Astrocyte (in vitro differentiated cells and primary cell): Measurements from ENCODE around the gene IPCEF1.

Source experiments
- EZH2 ChIP-seq: IDR thresholded peaks from 2 replicates; pipeline ENCODE4 v1.6.1; 2012; ENCODE audit warnings: mild to moderate bottlenecking, low read length, inconsistent platforms; ENCODE audit not compliant: insufficient read depth
- TF ChIP-seq, protein P1 (sequence below): IDR thresholded peaks from 2 replicates; pipeline ENCODE4 v1.5.1; 2011; ENCODE audit warnings: low read depth, mild to moderate bottlenecking, inconsistent platforms, low read length, moderate library complexity; ENCODE audit not compliant: insufficient read depth

DNA sequence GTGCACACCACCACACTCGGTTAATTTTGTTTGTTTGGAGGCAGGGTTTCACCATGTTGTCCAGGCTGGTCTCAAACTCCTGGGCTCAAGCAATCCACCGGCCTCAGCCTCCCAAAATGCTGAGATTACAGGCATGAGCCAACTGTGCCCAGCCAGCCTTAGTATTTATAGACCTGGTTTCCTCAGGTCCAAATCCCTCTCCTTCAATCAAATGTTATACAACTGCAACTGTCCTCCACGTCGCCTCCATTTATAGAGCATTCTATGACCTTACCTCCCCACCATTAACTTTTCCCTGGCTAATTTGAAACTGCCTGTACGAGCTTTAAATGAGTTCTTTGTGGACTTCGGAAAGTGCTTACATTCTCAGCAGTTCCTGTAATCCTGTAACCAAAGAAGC lies 39.3 kb upstream of the IPCEF1 start:
- TF ChIP-seq, protein P1, sequence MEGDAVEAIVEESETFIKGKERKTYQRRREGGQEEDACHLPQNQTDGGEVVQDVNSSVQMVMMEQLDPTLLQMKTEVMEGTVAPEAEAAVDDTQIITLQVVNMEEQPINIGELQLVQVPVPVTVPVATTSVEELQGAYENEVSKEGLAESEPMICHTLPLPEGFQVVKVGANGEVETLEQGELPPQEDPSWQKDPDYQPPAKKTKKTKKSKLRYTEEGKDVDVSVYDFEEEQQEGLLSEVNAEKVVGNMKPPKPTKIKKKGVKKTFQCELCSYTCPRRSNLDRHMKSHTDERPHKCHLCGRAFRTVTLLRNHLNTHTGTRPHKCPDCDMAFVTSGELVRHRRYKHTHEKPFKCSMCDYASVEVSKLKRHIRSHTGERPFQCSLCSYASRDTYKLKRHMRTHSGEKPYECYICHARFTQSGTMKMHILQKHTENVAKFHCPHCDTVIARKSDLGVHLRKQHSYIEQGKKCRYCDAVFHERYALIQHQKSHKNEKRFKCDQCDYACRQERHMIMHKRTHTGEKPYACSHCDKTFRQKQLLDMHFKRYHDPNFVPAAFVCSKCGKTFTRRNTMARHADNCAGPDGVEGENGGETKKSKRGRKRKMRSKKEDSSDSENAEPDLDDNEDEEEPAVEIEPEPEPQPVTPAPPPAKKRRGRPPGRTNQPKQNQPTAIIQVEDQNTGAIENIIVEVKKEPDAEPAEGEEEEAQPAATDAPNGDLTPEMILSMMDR = no peak
- no peak for TF ChIP-seq EZH2
